ENCODE measurements around the gene KIF5C.

The KIF5C gene

DNA sequence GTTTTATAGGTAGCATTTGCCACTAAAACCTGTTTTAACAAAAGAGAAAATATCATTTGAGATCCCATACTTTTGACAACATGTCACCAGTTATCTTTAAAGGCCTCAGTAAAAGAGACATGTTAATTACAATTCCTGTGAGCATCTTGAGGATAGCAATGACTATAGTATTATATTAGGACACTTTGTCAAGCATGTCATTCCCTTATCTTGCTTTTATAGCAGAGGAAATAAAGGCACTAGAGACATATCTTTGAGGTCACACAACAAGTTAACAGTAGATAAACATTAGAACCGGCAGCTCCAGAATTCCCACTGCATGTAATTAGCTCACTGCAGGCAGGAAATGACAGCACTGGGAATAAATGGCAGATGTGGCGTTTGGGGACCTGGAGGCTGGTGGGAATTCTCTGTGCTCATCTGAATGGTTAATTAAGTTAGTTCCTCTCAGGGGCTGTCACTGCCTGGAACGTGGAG lies 189.4 kb downstream of the KIF5C start:
- Mint-ChIP-seq H3K4me1 (peaks cover 8% of the 10 kb centered on the region), H3K9me3 (no peaks in the 10 kb centered on the region), H3K36me3 (no peaks in the 10 kb centered on the region), H3K27ac (no peak overlapping the region), H3K4me3 (no peak overlapping the region), H3K27me3 (peaks cover 26% of the 10 kb centered on the region)
- no peak for DNase-seq
- CTCF ChIA-PET = no interaction called here

DNA sequence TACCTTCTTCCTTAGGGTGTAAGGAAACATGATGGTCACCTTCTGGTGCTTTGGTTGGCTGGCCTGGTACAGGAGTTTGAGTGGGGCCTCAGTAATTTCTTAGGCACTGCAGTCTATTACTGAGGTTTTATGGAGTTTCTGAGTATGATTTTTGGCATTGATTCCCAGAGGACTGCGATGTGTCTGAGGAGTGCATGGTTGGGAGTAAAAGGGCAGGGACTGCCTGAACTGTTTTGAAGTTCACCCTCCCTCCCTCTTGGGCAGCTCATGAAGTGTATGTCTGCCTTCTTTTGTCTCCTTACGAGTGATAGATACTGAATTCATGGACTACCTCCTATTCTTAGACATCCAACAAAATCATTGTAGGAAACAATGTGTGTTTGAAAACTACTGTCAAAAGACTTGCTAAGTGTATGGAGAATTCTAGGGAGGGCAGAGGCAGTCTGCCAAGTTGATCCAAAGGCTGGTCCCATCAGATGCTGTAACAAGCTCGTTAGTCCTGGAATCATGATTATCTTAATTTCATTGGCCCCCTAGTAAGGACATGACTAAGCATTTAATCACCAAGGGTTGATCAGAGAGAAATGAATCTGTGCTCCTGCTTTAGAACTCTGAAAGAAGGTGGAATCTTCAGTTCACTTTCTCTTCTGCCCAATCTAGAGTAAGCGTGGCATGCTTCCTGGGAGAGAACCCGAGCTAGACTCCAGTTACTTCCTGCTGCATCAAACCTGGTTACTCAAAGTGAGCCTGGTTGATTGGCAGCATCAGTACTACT lies 190.0 kb downstream of the KIF5C start:
- no peak overlapping the region for H3K27ac Mint-ChIP-seq
- H3K4me1 Mint-ChIP-seq = peaks cover 14% of the 10 kb centered on the region
- H3K27me3 Mint-ChIP-seq = peaks cover 23% of the 10 kb centered on the region
- DNase-seq = no peak
- H3K9me3 Mint-ChIP-seq = no peaks in the 10 kb centered on the region
- no peaks in the 10 kb centered on the region for H3K36me3 Mint-ChIP-seq
- CTCF ChIA-PET = no interaction called here
- H3K4me3 Mint-ChIP-seq = no peak overlapping the region

DNA sequence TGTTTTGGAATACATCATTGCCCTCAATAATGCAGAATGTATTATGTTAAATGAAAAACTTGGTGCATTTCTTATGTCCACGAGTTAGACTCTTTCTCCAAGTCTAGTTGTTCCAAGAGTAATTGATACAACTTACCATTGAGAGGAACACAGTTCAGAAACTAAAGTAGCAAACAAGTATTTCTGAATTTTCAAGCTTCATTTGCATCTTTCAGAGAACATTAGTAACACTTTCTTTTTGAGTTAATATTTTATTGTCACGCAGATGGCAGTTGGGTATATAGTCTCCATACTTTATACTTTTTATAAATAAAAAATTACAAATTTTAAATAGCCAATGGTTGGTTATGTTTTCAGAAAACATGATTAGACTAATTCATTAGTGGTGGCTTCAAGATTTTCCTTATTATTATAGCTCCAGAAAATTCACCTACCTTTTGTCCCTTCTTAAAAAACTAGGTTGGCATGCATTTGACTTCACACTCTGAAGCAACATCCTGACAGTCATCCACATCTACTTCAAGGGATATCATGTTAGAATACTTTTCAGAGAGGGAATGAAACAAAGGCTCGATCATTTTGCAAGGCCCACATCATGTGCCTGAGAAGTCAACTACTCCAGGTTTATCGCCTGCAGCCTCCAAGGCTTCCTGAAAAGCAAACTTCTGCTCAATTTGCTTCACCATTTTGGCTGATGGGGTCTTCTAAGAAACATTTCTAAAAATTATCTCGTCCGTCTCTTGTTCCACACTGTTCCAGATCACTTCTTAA lies 193.4 kb downstream of the KIF5C start:
- Mint-ChIP-seq H3K4me3 (no peak overlapping the region), H3K27me3 (peaks cover 16% of the 10 kb centered on the region), H3K27ac (no peak overlapping the region), H3K4me1 (peaks cover 17% of the 10 kb centered on the region), H3K9me3 (no peaks in the 10 kb centered on the region), H3K36me3 (no peaks in the 10 kb centered on the region)
- CTCF ChIA-PET = no interaction called here
- no peak for DNase-seq

DNA sequence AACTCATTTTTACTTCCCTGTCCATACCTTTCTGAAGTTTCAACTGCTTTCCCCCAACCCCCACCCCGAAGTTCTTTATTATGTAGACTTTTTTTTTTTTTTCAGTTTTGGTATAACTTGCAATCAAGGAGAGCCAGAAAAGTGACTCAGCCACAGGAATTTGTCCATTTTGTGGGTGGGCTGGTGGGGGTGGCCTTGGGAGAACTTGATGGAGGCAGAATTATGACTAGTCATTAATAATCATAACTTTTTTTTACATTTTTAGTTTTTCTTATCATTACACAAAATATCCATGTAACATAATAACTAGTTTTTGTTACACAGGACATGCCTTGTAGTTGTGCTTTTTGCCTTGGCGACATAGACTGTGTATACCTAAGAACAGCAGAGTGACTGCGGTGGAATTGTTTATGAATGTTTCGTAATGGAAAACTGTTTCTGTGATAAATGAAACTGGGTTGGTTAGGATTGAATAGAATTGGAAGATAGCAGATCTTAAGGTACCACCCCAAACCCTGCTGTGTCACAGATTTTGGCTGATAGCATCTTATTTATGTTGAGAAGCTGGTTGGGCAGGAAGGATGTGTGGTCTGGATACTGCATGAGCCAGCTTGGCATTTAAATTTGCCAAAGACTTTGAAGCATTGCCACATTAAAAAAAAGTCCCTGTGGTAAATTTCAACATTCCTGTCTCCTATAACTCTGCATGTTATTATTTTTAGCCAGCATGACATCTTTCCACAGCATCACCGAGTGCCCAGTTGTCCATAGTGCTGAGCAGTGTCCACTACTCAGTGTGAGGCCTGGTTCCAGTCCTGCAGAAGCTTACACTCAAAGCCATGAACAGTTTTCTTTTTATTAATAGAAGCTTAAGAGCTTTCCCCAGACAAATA lies 194.2 kb downstream of the KIF5C start:
- Mint-ChIP-seq H3K4me1 (peaks cover 17% of the 10 kb centered on the region), H3K9me3 (no peaks in the 10 kb centered on the region), H3K27ac (no peak overlapping the region), H3K36me3 (no peaks in the 10 kb centered on the region), H3K27me3 (peaks cover 16% of the 10 kb centered on the region), H3K4me3 (no peak overlapping the region)
- CTCF ChIA-PET = no interaction called here
- DNase-seq = peak; percentile 35

DNA sequence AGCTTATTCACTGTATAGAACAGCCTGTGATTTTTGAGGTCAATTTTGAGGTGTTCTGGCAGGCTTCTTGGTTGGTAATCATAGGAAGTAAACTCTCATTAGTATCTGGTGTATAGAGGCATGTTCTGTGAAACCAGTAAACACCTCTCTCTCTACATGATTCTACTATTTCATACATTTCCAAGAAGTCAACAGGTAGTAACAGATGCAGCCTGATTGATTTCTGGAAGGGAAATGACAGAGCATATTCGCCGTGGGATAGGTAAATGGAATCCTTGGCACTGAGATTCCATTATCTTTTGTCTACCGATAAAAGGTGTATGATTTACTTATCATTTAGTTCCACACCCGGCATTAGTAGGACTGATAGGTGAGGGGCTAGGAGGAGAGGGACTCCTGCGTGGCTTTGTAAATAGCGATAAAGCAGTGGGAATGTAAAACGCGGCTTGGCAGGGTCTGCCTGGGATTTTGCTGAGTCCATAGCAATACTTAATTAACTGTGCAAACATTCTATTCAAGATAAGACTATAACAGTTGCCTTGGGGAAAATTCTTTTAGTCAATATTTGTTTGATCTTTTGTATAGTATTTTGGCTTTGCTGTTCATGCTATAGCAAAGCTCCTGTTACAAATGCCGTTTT lies 195.8 kb downstream of the KIF5C start:
- no peak overlapping the region for H3K4me3 Mint-ChIP-seq
- peaks cover 14% of the 10 kb centered on the region for H3K27me3 Mint-ChIP-seq
- no peak overlapping the region for H3K27ac Mint-ChIP-seq
- no peaks in the 10 kb centered on the region for H3K9me3 Mint-ChIP-seq
- H3K36me3 Mint-ChIP-seq = no peaks in the 10 kb centered on the region
- CTCF ChIA-PET = no interaction called here
- peaks cover 17% of the 10 kb centered on the region for H3K4me1 Mint-ChIP-seq
- no peak for DNase-seq

DNA sequence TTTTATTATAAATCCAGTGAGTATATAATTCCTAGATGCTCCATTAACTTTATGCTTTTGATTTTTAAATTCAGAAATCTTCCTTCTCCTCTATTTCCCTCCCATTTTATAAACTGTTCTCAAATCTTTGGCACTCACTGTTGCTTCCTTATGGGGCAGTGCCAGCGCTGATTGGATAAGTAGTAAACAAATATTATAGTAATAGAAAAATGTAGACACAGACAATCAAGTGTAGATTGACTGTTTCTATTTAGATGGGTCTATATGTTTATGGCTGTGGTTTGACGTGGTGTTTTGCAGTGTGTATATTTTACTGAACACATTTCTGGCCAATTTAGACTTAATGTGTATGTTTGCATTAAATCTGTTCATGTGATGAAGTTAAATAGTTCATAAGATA lies 200.1 kb downstream of the KIF5C start:
- H3K36me3 Mint-ChIP-seq = no peaks in the 10 kb centered on the region
- H3K4me3 Mint-ChIP-seq = no peak overlapping the region
- peaks cover 2% of the 10 kb centered on the region for H3K4me1 Mint-ChIP-seq
- peaks cover 5% of the 10 kb centered on the region for H3K27me3 Mint-ChIP-seq
- H3K27ac Mint-ChIP-seq = no peak overlapping the region
- no peaks in the 10 kb centered on the region for H3K9me3 Mint-ChIP-seq
- CTCF ChIA-PET = no interaction called here
- DNase-seq = no peak

DNA sequence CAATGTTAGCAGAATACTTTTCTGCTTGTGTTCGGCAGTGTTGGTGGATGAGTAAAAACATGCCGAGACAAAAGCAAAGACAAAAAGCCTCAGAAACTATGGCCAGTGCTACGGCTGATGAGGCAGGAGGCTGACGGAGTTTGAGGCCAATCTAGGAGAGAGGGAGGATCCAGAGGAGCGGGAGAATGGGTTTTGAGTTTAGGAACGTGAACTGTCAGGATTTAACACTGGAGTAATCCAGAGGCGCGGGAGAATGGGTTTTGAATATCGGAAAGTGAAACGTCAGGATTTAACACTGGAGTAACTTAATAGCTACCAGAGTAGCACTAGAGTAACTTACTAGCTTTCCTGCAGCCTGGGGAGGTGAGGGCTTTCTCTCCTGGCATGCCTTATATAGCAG lies 200.8 kb downstream of the KIF5C start:
- H3K27me3 Mint-ChIP-seq = peaks cover 4% of the 10 kb centered on the region
- H3K36me3 Mint-ChIP-seq = no peaks in the 10 kb centered on the region
- H3K4me3 Mint-ChIP-seq = no peak overlapping the region
- no peaks in the 10 kb centered on the region for H3K4me1 Mint-ChIP-seq
- H3K9me3 Mint-ChIP-seq = no peaks in the 10 kb centered on the region
- H3K27ac Mint-ChIP-seq = no peak overlapping the region
- CTCF ChIA-PET = interaction anchor here (1.7 kb wide), 1 partner anchor 13 kb away, joined by 5 read pairs; no protein-coding TSS in a partner anchor
- no peak for DNase-seq

Measured in activated naive CD4-positive, alpha-beta T cell treated with anti-CD3 and anti-CD28 coated beads, Interleukin-2, amount 10 ng/mL, durations not matched to agents 7 days and 5 days (primary cell).